ENCODE data around the gene EDA. TPM values are rescaled to one million over a fixed set of nuclear protein-coding genes. Genes with fewer than 3 reads are reported as not detected.

EDA gene
- total and polyA plus RNA-seq, 7 donors, result 0.82 to 6.4 (median 3.6) TPM

GRCh38 chrX:69762340-69762739, 146.4 kb downstream of the EDA start:
- no peaks in the 10 kb centered on the region for H3K36me3 ChIP-seq
- no peak overlapping the region for H3K27ac ChIP-seq
- H3K27me3 ChIP-seq, result no peaks in the 10 kb centered on the region
- intact Hi-C loops (cut with DNase I), result no loop called here
- WGBS, 2 donors, result 82 to 88% methylated on average over 3 of the region's 3 CpGs
- no peaks in the 10 kb centered on the region for H3K9me3 ChIP-seq
- no peak for DNase-seq
- H3K4me1 ChIP-seq, result no peaks in the 10 kb centered on the region
- H3K4me3 ChIP-seq, result no peak overlapping the region
- TF ChIP-seq EP300 (IDR thresholded peaks at IDR 0.05), result no peak
- no peak for TF ChIP-seq POLR2A (IDR thresholded peaks at IDR 0.05)
- no peak for TF ChIP-seq POLR2AphosphoS5 (IDR thresholded peaks at IDR 0.05)
- no peak for TF ChIP-seq CTCF (IDR thresholded peaks at IDR 0.05)

GRCh38 chrX:69793260-69793935, 177.5 kb downstream of the EDA start:
- WGBS, 2 donors, result 66% methylated on average over 4 of the region's 4 CpGs
- no peaks in the 10 kb centered on the region for H3K36me3 ChIP-seq
- DNase-seq, result no peak
- no peaks in the 10 kb centered on the region for H3K4me1 ChIP-seq
- H3K9me3 ChIP-seq, result peaks cover 0 to 6% (median 0%) of the 10 kb centered on the region in 4 donors
- TF ChIP-seq EP300 (IDR thresholded peaks at IDR 0.05) (no peak), POLR2A (IDR thresholded peaks at IDR 0.05) (no peak), CTCF (IDR thresholded peaks at IDR 0.05) (no peak), POLR2AphosphoS5 (IDR thresholded peaks at IDR 0.05) (no peak)
- intact Hi-C loops (cut with DNase I), result no loop called here
- no peak overlapping the region for H3K27ac ChIP-seq
- no peak overlapping the region for H3K4me3 ChIP-seq
- no peaks in the 10 kb centered on the region for H3K27me3 ChIP-seq

GRCh38 chrX:69795702-69796101, 179.8 kb downstream of the EDA start:
- H3K4me1 ChIP-seq, result no peaks in the 10 kb centered on the region
- no peak overlapping the region for H3K4me3 ChIP-seq
- H3K27me3 ChIP-seq, result no peaks in the 10 kb centered on the region
- no peaks in the 10 kb centered on the region for H3K36me3 ChIP-seq
- H3K9me3 ChIP-seq, result peaks cover 0 to 6% (median 0%) of the 10 kb centered on the region in 4 donors
- TF ChIP-seq POLR2AphosphoS5 (IDR thresholded peaks at IDR 0.05), result no peak
- TF ChIP-seq EP300 (IDR thresholded peaks at IDR 0.05), result no peak
- TF ChIP-seq POLR2A (IDR thresholded peaks at IDR 0.05), result no peak
- no peak for TF ChIP-seq CTCF (IDR thresholded peaks at IDR 0.05)
- WGBS, 2 donors, result 87 to 95% methylated on average over 3 of the region's 3 CpGs
- no peak for DNase-seq
- no peak overlapping the region for H3K27ac ChIP-seq
- intact Hi-C loops (cut with DNase I), result no loop called here

GRCh38 chrX:69807400-69807799, 191.5 kb downstream of the EDA start:
- Histone ChIP-seq H3K27ac (no peak overlapping the region), H3K4me1 (no peaks in the 10 kb centered on the region), H3K4me3 (no peak overlapping the region), H3K9me3 (no peaks in the 10 kb centered on the region), H3K27me3 (no peaks in the 10 kb centered on the region), H3K36me3 (no peaks in the 10 kb centered on the region)
- no peak for TF ChIP-seq POLR2AphosphoS5 (IDR thresholded peaks at IDR 0.05)
- no peak for TF ChIP-seq POLR2A (IDR thresholded peaks at IDR 0.05)
- TF ChIP-seq EP300 (IDR thresholded peaks at IDR 0.05), result no peak
- no peak for TF ChIP-seq CTCF (IDR thresholded peaks at IDR 0.05)
- DNase-seq, result no peak
- 72 to 86% methylated on average over 1 of the region's 1 CpG for WGBS, 2 donors
- intact Hi-C loops (cut with DNase I), result no loop called here

- Histone ChIP-seq H3K4me1 (no peaks in the 10 kb centered on the region), H3K4me3 (no peak overlapping the region), H3K36me3 (no peaks in the 10 kb centered on the region), H3K27ac (no peak overlapping the region), H3K9me3 (no peaks in the 10 kb centered on the region), H3K27me3 (no peaks in the 10 kb centered on the region)
- 85 to 100% methylated on average over 2 of the region's 2 CpGs for WGBS, 2 donors
- intact Hi-C loops (cut with DNase I), result no loop called here
- no peak for TF ChIP-seq POLR2A (IDR thresholded peaks at IDR 0.05)
- TF ChIP-seq POLR2AphosphoS5 (IDR thresholded peaks at IDR 0.05), result no peak
- TF ChIP-seq EP300 (IDR thresholded peaks at IDR 0.05), result no peak
- TF ChIP-seq CTCF (IDR thresholded peaks at IDR 0.05), result no peak
- no peak for DNase-seq
Measured at GRCh38 chrX:69808375-69808774, 192.5 kb downstream of the EDA start.
